SK-N-SH treated with all-trans-retinoic acid at 6 μM for 48 hours (cell line): ENCODE results near the gene RRAD.
"Not testable (repeated sequence)": the region's sequence is repeated elsewhere in the genome, so short reads cannot be mapped to it uniquely, and the experiment has no call there.

ENCODE experiments used
- ATAC-seq: fragments of 200-7000 bp; cut with Tn5 transposase; 3 replicates; pipeline ENCODE4 v1.9.1; 2020; ENCODE audit warnings: mild to moderate bottlenecking, moderate library complexity
- ARNTL ChIP-seq: fragments of 450-650 bp; formaldehyde crosslinking; IDR thresholded peaks from 2 replicates; pipeline ENCODE4 v1.5.0; 2020; ENCODE audit warnings: low read depth, mild to moderate bottlenecking, moderate library complexity, borderline replicate concordance
- BACH2 ChIP-seq: fragments of 250-450 bp; sonication (Bioruptor Pico); IDR thresholded peaks from 2 replicates; pipeline ENCODE4 v1.9.0; 2021; ENCODE audit warnings: mild to moderate bottlenecking, borderline replicate concordance
- CSDC2 ChIP-seq: fragments of 250-450 bp; sonication (Bioruptor Pico); IDR thresholded peaks from 2 replicates; pipeline ENCODE4 v1.5.0; 2020; ENCODE audit warnings: mild to moderate bottlenecking, moderate library complexity
- CSRNP3 ChIP-seq: fragments of 250-450 bp; sonication (Bioruptor Pico); IDR thresholded peaks from 2 replicates; pipeline ENCODE4 v1.5.1; 2021; ENCODE audit warnings: mild to moderate bottlenecking, moderate library complexity
- ESRRG ChIP-seq: fragments of 250-450 bp; sonication (Bioruptor Pico); IDR thresholded peaks from 2 replicates; pipeline ENCODE4 v1.6.1; 2021; ENCODE audit warnings: mild to moderate bottlenecking
- GLIS3 ChIP-seq: fragments of 250-450 bp; sonication (Bioruptor Pico); IDR thresholded peaks from 2 replicates; pipeline ENCODE4 v1.5.0; 2020; ENCODE audit warnings: mild to moderate bottlenecking, moderate library complexity
- OSR1 ChIP-seq: fragments of 250-450 bp; sonication (Bioruptor Pico); IDR thresholded peaks from 2 replicates; pipeline ENCODE4 v1.8.0; 2022; ENCODE audit warnings: moderate library complexity, mild to moderate bottlenecking, inconsistent platforms
- POU6F1 ChIP-seq: fragments of 250-450 bp; sonication (Bioruptor Pico); IDR thresholded peaks from 2 replicates; pipeline ENCODE4 v1.8.0; 2021; ENCODE audit warnings: low read depth, mild to moderate bottlenecking, moderate library complexity, borderline replicate concordance
- PPARA ChIP-seq: fragments of 250-450 bp; sonication (Bioruptor Pico); IDR thresholded peaks from 2 replicates; pipeline ENCODE4 v1.5.0; 2020; ENCODE audit warnings: mild to moderate bottlenecking, borderline replicate concordance
- TCF4 ChIP-seq: fragments of 250-450 bp; sonication (Bioruptor Pico); IDR thresholded peaks from 2 replicates; pipeline ENCODE4 v1.8.0; 2021; ENCODE audit warnings: mild to moderate bottlenecking, moderate library complexity, borderline replicate concordance
- TOX ChIP-seq: fragments of 250-450 bp; sonication (Bioruptor Pico); IDR thresholded peaks from 2 replicates; pipeline ENCODE4 v1.8.0; 2021; ENCODE audit warnings: mild to moderate bottlenecking, moderate library complexity, borderline replicate concordance
- TSHZ2 ChIP-seq: fragments of 250-450 bp; sonication (Bioruptor Pico); IDR thresholded peaks from 2 replicates; pipeline ENCODE4 v1.5.0; 2020; ENCODE audit warnings: mild to moderate bottlenecking, moderate library complexity
- ZC3H10 ChIP-seq: fragments of 250-450 bp; sonication (Bioruptor Pico); IDR thresholded peaks from 2 replicates; pipeline ENCODE4 v1.5.1; 2021; ENCODE audit warnings: mild to moderate bottlenecking, moderate library complexity
- ZFP3 ChIP-seq: fragments of 250-450 bp; sonication (Bioruptor Pico); IDR thresholded peaks from 2 replicates; pipeline ENCODE4 v1.5.0; 2020; ENCODE audit warnings: mild to moderate bottlenecking, moderate library complexity
- ZFP30 ChIP-seq: fragments of 450-650 bp; formaldehyde crosslinking; IDR thresholded peaks from 2 replicates; pipeline ENCODE4 v1.5.0; 2022; ENCODE audit warnings: mild to moderate bottlenecking, moderate library complexity
- ZNF70 ChIP-seq: fragments of 450-650 bp; formaldehyde crosslinking; IDR thresholded peaks from 2 replicates; pipeline ENCODE4 v1.5.0; 2020; ENCODE audit warnings: mild to moderate bottlenecking, moderate library complexity
- TF ChIP-seq, protein P1 (sequence below): fragments of 250-450 bp; sonication (Bioruptor Pico); IDR thresholded peaks from 2 replicates; pipeline ENCODE4 v1.5.1; 2020; ENCODE audit warnings: low read depth, mild to moderate bottlenecking, moderate library complexity
- TF ChIP-seq, protein P2 (sequence below): fragments of 250-450 bp; sonication (Bioruptor Pico); IDR thresholded peaks from 2 replicates; pipeline ENCODE4 v1.8.0; 2020; ENCODE audit warnings: mild to moderate bottlenecking, moderate library complexity, borderline replicate concordance

The RRAD gene

DNA sequence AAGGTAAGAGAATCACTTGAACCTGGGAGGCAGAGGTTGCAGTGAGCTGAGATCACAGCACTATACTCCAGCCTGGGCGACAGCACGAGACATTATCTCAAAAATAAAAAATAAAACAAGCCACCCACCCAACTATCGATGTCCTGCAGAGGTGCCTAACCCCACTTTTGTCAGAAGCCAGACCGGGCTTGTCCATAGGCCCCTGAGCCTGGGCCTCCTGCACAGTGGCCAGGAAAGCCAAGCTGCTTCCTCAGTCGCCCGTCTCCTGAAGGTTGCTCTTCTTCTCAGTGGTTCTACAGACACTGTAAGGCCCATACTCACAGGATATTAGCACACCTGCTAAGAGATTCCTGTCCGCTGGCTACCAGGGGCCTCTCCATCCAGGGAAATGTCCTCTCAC lies 21.2 kb upstream of the RRAD start (continued):
- TF ChIP-seq, protein P1, sequence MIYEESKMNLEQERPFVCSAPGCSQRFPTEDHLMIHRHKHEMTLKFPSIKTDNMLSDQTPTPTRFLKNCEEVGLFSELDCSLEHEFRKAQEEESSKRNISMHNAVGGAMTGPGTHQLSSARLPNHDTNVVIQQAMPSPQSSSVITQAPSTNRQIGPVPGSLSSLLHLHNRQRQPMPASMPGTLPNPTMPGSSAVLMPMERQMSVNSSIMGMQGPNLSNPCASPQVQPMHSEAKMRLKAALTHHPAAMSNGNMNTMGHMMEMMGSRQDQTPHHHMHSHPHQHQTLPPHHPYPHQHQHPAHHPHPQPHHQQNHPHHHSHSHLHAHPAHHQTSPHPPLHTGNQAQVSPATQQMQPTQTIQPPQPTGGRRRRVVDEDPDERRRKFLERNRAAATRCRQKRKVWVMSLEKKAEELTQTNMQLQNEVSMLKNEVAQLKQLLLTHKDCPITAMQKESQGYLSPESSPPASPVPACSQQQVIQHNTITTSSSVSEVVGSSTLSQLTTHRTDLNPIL (CRISPR knock-in tag): no peak
- TF ChIP-seq, all 23 proteins: peak for 0

DNA sequence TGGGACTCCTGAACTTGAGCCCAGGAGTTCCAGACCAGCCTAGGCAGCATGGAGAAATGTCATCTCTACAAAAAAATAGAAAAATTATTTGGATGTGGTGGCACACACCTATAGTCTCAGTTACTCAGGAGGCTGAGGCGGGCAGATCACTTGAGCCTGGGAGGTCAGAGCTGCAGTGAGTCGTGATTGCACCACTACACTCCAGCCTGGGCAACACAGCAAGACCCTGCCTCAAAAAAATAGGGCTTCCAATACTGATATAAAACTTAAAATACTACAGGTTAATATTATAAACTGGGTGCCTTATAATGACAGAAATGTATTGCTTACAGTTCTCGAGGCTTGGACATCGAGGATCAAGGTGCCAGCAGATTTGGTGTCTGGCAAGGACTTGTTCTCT lies 20.6 kb upstream of the RRAD start:
- no peak for ATAC-seq
- TF ChIP-seq GLIS3 (CRISPR knock-in tag) (no peak), ZNF70 (CRISPR knock-in tag) (no peak), ZFP30 (CRISPR knock-in tag) (no peak), OSR1 (no peak), CSRNP3 (CRISPR knock-in tag) (no peak)

GRCh38 chr16:66944971-66945370 lies 19.6 kb upstream of the RRAD start:
- ATAC-seq: not testable (repeated sequence)

DNA sequence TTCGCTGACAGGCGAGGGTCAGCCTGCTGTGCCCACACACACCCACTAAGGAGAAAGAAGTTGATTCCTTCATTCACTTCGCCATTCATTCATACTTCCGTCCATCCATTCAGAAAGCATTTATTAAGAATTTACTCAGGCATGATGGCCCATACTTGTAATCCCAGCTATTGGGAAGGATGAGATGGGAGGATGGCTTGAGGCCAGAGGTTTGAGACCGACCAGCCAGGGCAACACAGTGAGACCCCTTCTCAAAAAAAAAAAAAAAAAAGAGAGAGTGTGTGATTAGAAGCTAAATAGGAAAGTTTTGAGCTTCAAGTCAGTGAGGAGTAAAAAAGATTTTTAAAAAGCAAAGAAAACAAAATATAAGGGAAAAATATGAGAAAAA lies 18.7 kb upstream of the RRAD start:
- ATAC-seq: no peak
- no peak for TF ChIP-seq TOX (CRISPR knock-in tag)

GRCh38 chr16:66943426-66944053 lies 18.2 kb upstream of the RRAD start:
- no peak for ATAC-seq
- TF ChIP-seq ZFP30 (CRISPR knock-in tag) (no peak), ESRRG (CRISPR knock-in tag) (no peak), ARNTL (no peak), BACH2 (CRISPR knock-in tag) (no peak), POU6F1 (CRISPR knock-in tag) (no peak), ZNF70 (CRISPR knock-in tag) (no peak)
- TF ChIP-seq, protein P2, sequence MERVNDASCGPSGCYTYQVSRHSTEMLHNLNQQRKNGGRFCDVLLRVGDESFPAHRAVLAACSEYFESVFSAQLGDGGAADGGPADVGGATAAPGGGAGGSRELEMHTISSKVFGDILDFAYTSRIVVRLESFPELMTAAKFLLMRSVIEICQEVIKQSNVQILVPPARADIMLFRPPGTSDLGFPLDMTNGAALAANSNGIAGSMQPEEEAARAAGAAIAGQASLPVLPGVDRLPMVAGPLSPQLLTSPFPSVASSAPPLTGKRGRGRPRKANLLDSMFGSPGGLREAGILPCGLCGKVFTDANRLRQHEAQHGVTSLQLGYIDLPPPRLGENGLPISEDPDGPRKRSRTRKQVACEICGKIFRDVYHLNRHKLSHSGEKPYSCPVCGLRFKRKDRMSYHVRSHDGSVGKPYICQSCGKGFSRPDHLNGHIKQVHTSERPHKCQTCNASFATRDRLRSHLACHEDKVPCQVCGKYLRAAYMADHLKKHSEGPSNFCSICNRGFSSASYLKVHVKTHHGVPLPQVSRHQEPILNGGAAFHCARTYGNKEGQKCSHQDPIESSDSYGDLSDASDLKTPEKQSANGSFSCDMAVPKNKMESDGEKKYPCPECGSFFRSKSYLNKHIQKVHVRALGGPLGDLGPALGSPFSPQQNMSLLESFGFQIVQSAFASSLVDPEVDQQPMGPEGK (CRISPR knock-in tag): no peak

DNA sequence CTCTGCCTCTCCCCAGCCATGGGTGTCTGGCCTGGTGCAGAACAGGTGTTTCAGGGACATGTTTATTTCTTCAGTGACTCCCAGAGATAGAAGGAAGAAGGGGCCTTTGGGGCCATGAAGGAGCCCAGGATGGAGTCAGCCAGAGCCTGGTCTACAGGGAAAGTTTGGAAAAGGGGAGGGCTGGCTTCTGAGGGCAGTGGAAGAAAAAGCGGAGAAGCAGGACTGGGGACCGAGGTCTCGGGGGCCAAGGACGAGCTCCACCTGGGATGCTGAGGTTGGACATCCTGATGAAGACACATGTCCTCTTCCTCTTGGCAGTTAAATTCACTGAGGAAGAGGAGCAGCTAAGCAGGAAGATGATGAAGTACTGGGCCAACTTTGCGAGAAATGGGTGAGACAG lies 17.6 kb upstream of the RRAD start:
- ATAC-seq: no peak
- TF ChIP-seq PPARA (CRISPR knock-in tag) (no peak), TSHZ2 (CRISPR knock-in tag) (no peak), ZC3H10 (CRISPR knock-in tag) (no peak), ZFP3 (CRISPR knock-in tag) (no peak), ZFP30 (CRISPR knock-in tag) (no peak), CSDC2 (CRISPR knock-in tag) (no peak), TCF4 (CRISPR knock-in tag) (no peak), TOX (CRISPR knock-in tag) (no peak), POU6F1 (CRISPR knock-in tag) (no peak)
- TF ChIP-seq, protein P2 (CRISPR knock-in tag): no peak
- TF ChIP-seq, protein P1 (CRISPR knock-in tag): no peak
